H1 (cell line): ENCODE measurements around the gene GBF1.

Source experiments
- BRCA1 ChIP-seq: IDR thresholded peaks from 2 replicates; pipeline ENCODE4 v1.6.1; 2012; ENCODE audit warnings: low read depth, low read length, improper control_type of control experiment
- GABPA ChIP-seq: IDR thresholded peaks from 2 replicates; pipeline ENCODE4 v1.6.1; 2011; ENCODE audit warnings: mild to moderate bottlenecking, low read length, moderate library complexity, borderline replicate concordance; ENCODE audit not compliant: insufficient read depth
- POU5F1 ChIP-seq: IDR thresholded peaks from 2 replicates; pipeline ENCODE4 v1.6.1; 2011; ENCODE audit warnings: low read depth, mild to moderate bottlenecking, low read length, moderate library complexity
- RAD21 ChIP-seq, 2 experiments: IDR thresholded peaks in 1 of 2; conservative IDR thresholded peaks in 1 of 2; 2 replicates each; pipeline ENCODE4 v1.6.1; 2011; ENCODE audit warnings: low read depth in 2 of 2, low read length in 2 of 2, improper control_type of control experiment in 1 of 2, inconsistent platforms in 1 of 2, mild to moderate bottlenecking in 1 of 2, moderate library complexity in 1 of 2
- TAF1 ChIP-seq: IDR thresholded peaks from 2 replicates; pipeline ENCODE4 v1.6.1; 2011; ENCODE audit warnings: mild to moderate bottlenecking, low read depth, low read length
- TAF7 ChIP-seq: optimal IDR thresholded peaks from 2 replicates; pipeline ENCODE3; 2011; ENCODE audit warnings: low read depth, mild to moderate bottlenecking, inconsistent platforms, low read length, moderate library complexity, borderline replicate concordance
- TF ChIP-seq, protein P1 (sequence below), 3 experiments: IDR thresholded peaks; 1 replicate in 2 of 3; 2 replicates in 1 of 3; pipeline versions ENCODE4 v1.5.1 to v1.6.1; 2011; ENCODE audit warnings: low read length in 3 of 3, mild to moderate bottlenecking in 3 of 3, inconsistent platforms in 2 of 3, low read depth in 1 of 3, moderate library complexity in 1 of 3; ENCODE audit not compliant: insufficient read depth in 1 of 3; ENCODE audit errors: control extremely low read depth in 1 of 3

DNA sequence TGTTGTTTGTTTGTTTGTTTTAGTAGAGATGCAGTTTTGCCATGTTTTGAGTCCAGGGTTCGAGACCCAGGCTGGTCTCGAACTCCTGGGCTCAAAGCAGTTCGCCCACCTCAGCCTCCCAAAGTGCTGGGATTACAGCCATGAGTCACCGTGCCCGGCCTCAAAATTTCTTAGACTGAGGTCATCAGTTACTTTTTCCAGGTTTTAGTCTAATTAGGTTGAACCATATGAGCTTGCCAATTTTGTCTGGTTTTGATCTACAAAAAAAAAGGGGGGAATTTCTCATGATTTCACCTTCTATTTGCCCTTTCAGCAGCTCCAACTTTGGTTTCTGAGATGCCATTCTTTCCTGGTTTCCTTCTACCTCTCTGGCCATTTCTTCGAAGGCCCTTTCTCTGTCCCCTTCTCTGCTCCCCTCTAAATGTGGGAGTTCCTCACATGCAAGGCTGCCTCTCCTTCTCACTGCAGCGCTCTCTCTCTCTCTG lies 181.5 kb downstream of the GBF1 start:
- no peak for TF ChIP-seq TAF7
- no peak for TF ChIP-seq GABPA
- no peak for TF ChIP-seq TAF1
- TF ChIP-seq BRCA1: no peak
- no peak for TF ChIP-seq POU5F1
- TF ChIP-seq, protein P1, sequence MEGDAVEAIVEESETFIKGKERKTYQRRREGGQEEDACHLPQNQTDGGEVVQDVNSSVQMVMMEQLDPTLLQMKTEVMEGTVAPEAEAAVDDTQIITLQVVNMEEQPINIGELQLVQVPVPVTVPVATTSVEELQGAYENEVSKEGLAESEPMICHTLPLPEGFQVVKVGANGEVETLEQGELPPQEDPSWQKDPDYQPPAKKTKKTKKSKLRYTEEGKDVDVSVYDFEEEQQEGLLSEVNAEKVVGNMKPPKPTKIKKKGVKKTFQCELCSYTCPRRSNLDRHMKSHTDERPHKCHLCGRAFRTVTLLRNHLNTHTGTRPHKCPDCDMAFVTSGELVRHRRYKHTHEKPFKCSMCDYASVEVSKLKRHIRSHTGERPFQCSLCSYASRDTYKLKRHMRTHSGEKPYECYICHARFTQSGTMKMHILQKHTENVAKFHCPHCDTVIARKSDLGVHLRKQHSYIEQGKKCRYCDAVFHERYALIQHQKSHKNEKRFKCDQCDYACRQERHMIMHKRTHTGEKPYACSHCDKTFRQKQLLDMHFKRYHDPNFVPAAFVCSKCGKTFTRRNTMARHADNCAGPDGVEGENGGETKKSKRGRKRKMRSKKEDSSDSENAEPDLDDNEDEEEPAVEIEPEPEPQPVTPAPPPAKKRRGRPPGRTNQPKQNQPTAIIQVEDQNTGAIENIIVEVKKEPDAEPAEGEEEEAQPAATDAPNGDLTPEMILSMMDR (IDR thresholded peaks at IDR 0.05; ENCODE audit: control extremely low read depth in 1 of 3, insufficient read depth in 1 of 3, low read depth in 1 of 3, low read length in 3 of 3): no peak
- no peak for TF ChIP-seq RAD21 (IDR thresholded peaks at IDR 0.05 in 1 of 2, conservative IDR thresholded peaks at IDR 0.05 in 1 of 2; ENCODE audit: low read depth in 2 of 2, low read length in 2 of 2)
